GM19351 (cell line): ENCODE measurements around the gene ALK.

Source experiments
- ATAC-seq: cut with Tn5 transposase; IDR thresholded peaks from one replicate; pipeline ENCODE4 v1.9.1; 2021; ENCODE audit warnings: mild to moderate bottlenecking, moderate library complexity; ENCODE audit not compliant: unreplicated experiment

ALK gene

DNA sequence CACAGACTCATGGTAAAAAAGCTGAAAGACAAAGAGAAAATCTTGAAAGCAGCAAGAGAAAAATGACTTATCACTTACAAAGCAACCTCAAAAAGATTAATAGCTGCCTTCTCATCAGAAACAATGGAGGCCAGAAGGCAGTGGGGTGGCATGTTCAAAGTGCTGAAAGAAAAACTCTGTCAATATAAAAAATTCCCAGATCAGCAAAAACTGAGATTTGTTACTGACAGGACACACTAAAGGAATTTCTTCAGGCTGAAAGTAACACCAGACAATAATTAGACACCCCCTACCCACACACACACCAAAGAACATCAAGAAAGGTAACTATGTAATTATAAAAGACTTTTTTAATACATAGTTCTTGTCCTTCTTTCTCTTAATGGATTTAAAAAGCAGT lies 495.0 kb downstream of the ALK start:
- ATAC-seq = no peak

DNA sequence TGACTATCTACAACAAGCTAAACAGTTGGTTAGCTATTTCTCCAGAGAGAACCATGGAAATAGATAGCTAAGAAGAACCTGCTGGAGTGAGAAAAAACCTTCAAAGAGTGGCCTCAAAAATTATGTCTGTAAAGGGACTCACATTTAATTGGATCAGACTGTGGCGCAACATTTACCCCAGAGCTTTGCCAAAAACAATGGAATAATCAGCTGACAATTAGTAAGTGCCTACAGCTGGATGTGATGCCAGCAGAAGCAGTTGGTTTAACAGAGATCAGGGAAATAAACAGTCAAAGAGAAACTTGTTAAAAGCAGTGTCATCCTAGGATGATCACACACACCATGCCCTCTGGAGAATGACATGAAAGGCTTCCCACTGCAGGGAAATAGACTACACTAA lies 495.5 kb downstream of the ALK start:
- ATAC-seq = no peak

DNA sequence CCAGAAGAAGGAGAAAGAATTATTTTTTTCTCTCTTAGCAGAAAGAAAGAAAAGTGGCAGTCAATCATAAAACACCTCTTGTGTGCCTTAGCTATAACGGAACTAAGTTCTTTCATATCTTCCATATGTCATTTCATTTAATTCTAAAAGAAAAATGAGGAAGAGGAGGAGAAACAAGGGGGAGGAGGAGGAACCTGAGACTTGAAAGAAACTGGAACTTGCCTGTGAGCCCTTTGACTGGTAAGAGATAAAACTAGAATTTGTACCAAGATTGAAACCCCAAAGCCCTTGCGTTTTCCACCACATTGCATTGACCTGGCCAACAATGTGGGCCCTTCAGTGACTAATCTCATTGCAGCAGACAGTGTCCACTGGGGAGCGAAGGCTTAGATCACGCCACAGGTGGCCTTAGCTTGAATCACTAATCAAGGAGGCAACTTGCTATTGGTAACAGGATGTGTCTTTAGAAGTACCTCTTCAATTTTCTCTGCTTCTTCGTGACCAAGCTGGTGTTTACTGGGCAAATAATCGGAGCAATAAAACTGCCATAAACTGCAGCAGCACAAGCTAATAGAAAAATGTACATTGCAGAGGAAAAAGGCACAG lies 498.2 kb downstream of the ALK start:
- ATAC-seq = peak; percentile 94

DNA sequence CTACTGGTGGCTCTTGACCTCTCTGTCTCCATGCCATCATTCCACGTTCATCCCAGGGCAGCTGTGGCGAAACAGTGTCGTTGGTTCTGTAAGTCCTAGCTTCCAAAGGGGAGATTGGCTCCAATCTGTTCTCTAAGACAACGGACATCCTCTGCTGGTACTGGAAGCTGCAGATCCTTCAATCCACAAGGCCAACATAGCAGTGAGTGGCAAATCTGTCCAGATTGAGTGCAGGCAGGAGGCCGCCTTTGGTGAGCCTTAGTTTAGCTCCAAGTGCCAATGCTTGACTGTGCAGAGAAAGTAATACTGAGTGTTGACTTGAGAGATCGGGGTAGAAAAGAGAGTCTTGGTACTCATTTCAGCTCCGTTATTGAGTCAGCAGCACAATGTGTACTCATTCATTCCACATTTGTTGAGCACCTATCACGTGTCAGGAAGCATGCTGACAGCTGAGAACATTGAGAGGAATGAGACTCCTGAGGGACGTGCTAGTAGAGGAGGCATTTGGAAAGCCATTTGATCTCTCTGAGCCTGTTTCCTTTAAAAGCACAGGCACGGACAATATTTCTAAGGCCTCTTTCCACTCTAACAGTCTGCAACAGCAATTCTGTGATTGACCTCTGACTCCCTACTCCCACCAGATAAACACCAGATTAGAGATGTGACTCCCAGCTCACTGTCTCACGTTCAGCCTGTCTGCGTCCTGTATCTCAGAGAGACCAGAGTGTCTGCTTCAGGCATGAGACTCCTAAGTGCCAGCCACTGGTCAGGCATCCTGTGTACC lies 500.2 kb downstream of the ALK start:
- no peak for ATAC-seq

DNA sequence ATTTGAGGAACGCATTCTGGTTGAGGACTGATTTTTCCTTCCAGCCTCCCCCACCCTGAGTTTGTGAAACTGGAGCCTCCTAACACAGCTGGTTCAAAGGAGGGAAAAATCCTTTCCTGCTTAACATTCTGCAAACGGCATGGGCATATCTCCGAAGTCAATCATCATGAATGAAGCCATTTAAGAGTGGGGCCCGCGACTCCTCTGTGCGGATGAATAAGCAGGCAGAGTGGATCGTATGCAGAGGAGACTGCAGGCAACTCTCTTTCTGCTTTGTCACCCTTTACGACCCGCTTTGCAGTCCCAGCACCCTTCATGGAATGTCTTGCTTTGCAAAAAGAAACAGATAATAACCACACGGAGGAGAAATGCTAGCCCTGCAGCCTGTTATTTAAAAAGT lies 500.9 kb downstream of the ALK start:
- ATAC-seq = no peak

DNA sequence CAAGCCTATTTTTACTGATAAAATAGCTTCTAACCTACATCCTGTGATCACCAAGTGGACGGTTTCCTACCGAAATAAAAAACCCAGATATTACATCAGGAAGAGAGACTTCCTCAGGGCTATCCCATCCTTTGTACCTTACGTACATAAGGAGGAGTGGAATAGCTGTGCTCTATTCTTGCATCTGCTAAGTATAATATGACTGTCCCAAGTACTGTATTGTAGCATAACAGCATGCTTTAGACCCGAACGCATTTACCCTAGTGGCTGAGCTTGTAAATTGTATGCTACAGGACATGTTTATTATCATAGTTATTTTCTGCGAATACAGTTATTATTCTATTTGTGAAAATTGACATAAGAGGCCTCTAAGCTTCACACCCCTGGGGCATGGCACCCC lies 503.8 kb downstream of the ALK start:
- ATAC-seq = no peak

DNA sequence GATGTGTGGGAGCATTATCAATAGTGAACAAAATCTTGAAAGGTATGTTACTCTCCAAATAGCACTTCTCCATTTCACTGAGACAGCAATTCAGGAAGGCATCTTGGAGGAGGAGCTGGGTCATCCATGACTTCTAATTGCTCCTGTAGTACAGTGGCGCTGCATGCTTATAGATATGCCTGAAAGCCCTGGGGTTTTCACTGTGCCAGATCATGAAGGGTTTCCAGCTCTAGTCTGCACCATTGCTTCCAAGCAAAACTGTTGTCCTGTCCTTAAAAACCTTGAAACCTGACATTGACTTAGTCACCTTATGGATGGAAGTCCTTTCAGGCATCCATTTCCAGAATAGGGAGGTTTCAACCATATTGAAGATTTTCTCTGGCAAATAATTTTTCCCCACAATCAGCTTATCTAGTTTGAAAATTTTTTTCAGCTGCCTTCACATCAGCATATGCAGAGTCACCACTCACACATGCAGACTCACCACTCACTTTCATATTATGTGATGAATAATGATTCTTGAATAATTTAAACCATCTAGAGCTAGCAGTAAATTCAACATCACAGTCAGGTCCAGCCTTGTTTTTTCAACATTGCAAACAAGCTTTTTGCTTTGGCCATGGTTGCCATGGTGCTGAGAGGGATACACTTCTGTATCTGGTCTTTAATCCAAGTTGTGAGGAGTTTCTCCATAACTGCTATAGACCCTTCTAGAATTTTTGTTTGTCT lies 509.0 kb downstream of the ALK start:
- no peak for ATAC-seq

DNA sequence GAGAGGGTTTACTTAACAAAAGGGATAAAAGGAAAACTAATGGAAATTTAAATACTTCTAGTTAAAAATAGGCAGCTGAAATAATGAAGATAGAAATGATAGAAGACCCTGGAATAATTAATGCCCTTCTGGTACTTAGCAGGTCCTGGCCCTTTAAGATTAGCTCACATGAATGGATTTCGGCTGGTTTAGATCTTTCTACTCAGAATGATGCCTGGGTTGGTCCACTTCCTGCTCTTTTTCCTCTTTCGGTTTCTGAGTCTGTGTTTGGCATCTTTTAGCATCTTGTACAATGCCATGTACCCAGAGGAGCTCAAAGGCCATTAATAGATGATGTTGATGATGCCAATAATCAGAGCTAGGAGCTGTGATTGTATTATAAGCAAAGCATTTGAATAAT lies 515.7 kb downstream of the ALK start:
- ATAC-seq = no peak

DNA sequence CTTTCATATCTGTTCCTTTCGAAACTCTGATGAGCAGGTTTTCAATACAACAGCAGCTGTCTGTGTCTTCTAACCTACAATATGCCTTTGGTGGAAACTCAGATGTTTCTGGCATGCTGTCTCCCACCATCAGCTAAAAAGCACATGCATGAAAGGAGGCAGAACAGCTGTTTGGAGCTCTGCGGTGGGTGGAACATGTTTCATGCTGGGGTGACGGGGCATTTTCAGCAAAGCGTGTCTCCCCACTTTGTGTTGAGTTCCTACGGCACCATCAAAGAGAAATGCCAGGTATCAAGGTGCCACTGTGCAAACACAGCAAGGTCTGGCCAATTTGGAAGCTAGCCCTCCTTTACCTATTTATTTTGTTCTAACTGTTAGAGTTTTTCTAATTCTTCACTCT lies 516.1 kb downstream of the ALK start:
- ATAC-seq = no peak

DNA sequence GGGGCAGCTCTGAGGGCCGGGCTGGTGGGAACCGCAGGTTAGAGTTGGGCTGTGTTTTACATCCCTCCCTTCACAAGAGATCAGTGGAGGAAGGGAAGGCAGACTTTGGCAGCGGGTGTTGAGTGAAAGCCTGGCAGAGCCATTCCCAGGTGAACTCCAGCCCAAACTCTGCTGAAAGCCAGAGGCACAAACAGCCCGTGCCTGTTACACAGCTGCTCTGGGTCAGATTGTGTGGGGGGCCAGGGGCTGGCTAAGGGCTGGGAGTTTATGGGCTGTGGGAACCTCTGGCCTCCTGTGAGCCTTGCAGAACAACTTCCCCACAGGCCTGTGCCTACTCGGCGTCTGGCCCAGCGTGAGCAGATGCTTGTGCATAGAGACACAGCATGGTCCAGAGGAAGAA lies 519.4 kb downstream of the ALK start:
- no peak for ATAC-seq

DNA sequence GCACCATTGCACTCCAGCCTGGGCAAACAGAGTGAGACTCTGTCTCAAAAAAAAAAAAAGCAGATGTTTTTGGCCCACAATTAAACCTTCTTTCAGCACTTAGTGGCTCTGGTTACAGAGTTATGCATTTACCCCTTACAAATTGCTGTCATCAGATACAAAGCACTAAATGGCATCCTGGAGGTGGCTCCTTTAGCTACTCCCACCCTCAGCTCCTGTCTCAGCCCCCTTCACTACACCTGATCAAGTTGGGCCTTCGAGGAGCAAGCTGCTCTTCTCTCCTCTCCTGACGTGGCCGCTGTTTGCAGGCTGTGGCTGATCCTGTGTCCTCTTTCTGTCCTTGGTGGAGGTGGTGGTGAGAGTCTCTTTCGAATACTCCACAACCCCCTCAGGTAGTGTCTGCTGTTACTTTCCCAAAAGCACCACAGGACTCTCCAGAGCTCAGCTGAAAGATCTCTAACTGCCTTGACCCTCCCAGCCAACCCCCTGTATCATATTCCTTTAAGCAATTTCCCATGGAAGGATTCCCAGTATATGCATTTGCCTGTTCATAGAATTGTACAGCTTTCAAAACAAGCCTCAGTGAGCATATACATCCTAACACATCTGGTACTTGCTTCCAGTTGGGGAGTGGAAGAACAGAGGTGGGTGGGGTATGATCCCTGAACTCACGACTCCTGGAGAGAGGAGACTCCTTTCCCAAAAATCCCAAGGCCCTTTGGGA lies 520.3 kb downstream of the ALK start:
- no peak for ATAC-seq

DNA sequence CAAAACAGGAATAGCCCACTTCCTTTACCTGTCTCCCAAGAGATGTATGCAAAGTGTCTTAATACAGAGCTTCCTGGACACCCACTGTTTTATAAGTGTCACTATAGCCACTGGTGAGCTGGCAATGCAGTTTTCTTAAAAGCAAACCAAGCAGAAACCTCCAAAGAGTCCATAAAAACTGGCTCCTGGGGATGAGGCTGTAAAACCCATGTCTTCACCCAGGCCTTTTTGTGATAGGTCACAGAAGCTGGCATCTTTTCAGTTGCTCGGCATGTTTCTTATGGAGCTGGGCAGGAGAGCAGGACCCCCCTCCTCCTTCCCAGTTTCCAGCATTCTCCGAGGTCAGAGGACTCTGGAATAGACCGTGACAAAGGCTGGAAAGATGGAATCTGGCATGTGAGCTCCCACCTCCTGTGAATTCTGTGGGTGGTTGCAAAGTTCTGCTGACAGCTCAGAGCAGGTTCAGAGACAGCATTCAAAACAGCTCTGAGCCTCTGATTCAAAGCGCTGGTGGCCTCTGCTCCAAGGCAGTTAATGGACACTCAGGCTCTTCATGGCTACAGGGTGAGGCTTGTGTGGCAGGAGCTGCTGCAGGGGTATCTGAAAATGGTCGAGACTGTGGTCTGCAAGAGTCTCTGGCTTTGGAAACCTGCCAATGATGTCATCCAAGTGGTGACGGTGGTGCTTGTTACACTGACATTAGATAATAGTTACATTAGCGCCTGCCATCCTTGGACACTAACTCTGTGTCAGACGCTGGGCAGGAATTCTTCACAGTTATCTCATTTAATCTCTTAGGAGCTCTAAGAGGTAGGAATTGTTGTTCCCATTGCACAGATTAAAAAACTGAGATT lies 522.8 kb downstream of the ALK start:
- ATAC-seq = no peak

DNA sequence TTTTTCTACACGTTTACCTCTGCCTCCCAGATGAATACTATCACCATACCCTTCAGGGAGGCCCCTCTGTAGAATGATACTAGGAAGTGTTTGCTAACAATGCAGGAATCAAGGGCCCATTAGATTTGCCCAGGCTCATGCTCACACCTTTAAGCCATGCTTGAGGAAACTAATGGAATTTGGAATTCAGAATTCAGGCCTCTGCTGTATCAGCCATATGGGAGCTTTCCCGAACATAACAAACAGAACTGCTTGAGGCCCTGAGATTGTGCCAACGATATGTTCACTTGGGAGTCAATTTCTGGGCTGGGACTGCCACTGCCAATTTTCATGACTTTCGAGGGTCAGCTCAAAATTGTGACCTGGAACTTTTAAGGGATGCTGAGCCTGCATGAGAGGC lies 523.7 kb downstream of the ALK start:
- no peak for ATAC-seq

DNA sequence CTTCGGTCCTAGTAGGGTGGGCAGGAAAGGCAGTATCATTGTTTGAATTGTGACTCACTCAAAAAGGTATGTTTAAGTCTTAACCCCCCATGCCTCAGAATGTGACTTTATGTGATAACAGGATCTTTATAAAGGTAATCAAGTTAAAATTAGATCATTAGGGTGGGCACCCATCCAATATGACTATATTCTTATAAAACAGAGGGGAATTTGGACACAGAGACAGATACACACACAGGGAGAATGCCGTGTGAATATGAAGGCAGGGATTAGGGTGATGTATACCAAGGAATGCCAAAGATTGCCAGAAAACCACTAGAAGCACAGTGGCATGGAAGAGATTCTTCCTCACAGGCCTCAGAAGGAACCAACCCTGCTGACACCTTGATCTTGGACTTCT lies 524.3 kb downstream of the ALK start:
- no peak for ATAC-seq

DNA sequence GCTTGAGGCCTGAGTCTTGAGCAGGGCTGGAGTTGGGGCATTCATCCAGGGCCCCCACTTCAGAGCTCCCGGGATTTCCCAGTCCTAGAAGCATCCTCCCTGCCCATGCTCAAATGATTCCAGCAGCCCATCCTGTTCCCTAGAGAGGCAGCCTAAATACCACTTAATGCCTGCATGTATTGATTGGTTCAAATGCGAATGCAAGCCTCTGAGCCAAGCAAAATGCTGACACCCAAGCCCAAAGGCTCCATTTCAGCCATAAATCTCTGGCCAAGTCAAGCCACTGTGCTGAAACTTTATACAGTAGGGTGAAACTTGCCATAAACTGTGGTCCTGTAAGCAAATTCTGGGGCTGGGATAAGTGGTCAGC lies 526.4 kb downstream of the ALK start:
- ATAC-seq = no peak

DNA sequence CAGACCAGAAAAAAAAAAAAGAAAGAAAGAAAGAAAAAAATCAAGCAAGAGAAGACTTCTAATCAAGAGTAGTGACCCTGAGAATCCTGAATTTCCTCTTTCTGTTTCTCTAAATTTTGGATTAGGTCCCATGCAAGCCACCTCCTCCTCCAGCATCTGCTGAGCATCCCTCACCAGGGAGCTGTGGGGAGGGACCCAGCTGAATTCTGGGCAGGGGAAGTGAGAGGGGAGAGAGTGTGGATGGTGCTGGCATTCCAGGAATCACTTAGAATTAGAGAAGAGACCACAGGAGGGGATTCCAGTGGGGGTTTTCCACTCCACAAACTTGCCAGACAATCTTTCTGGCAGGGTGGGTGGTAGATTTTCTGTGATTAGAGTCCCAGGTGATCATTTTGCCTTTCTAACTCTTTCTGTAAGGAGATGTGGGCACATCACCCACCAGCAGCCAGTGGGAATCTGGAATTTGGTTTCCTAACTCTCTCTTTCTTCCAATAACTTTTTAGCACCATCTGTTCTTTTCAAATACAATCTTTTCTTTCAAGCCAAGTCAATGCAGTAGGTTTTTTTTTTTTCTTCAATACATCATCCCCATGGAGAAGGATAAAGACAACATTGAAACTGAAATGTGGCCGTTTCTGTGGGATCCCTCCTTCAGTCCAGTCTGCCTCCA lies 526.9 kb downstream of the ALK start:
- no peak for ATAC-seq

DNA sequence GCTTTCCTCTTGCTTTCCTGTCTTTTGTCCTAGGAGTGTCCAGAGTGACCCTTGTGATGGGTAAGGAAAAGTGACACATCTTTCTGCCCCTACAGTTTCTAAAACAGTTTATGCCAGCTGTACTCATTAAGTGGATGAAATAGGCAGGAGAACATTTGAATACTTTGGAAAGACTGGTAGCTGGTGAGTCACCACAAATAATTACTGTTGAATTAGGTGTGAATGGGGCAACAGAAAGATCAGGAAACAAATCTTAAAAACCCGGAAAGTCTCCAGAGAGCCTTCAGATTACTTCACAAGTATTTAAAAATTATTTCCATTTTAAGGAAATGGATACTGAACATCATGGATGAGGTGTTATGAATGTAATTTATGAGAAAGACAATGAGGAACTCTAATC lies 527.7 kb downstream of the ALK start:
- ATAC-seq = no peak

DNA sequence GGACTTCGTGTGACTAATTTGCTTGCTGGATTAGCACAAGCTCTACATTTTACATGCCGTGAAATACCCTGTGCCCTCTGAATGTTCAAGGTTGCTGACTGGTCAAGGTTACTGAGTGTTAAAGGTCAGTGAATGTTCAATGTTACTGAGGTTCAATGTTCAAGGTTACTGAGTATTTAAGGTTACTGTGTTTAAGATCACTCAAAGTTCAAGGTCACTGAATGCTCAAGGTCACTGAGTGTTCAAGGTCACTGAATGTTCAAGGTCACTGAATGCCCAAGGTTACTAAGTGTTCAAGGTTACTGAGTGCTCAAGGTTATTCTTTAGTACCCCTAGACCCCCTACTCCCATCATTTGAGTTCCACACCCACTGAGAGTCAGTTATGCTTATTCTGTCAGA lies 528.6 kb downstream of the ALK start:
- no peak for ATAC-seq

DNA sequence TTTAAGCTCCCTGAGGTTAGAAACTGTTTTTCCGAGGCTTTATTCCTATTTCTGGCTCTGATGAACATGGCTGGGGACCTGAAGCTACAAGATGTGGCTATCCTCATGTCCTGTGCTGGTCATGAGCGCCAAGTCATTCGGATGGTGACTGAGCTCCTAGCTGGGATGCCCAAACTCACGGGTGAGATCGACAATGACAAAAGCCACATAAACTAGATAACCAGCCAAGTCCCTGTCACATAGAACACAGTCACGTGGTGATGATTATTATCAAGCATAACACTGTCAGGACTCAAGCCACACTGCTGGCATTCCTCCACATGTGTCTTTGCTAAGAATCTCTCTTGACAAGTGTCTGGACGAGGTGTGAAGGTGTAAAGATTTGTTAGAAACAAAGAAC lies 531.2 kb downstream of the ALK start:
- ATAC-seq = no peak

DNA sequence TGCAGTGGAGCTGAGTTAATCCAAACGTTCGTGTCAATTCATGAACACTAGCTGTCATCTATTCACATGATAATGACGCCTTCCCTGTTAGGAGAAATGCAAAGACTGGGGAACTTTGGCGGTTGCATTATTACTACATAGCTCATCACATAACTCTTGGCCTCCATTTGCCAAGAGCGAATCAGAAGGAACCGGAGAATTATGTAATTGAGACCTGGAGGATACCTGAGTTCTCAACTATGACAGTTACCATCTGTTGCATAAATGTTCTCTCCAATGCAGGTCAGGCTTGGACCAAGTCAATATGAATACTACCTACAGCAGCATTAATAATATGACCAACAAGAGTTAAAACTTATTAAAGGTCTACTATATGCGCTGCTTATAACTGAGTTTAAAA lies 531.7 kb downstream of the ALK start:
- ATAC-seq = no peak
